K562 (cell line): ENCODE data around the gene UMODL1. TPM values are rescaled to one million over a fixed set of nuclear protein-coding genes. Genes with fewer than 3 reads are reported as not detected.

Source experiments
- ATF3 ChIP-seq, 2 experiments: fragments of 450-650 bp in 1 of 2; sonication (generic) in 1 of 2; formaldehyde crosslinking in 1 of 2; IDR thresholded peaks in 1 of 2; conservative IDR thresholded peaks in 1 of 2; 2 replicates each; pipeline versions ENCODE4 v1.6.1 to v1.8.1; 2016 to 2023; ENCODE audit warnings: mild to moderate bottlenecking in 2 of 2, moderate library complexity in 2 of 2, inconsistent platforms in 1 of 2, missing genetic modification reagents in 1 of 2
- CTCF ChIP-seq, 3 experiments: IDR thresholded peaks in 2 of 3; conservative IDR thresholded peaks in 1 of 3; 2 replicates each; pipeline ENCODE4 v1.5.1; 2011 to 2012; ENCODE audit warnings: low read length in 3 of 3, mild to moderate bottlenecking in 3 of 3, control low read depth in 2 of 3, improper control_type of control experiment in 1 of 3, inconsistent platforms in 1 of 3, low read depth in 1 of 3, mixed read lengths in 1 of 3, moderate library complexity in 1 of 3; ENCODE audit not compliant: insufficient read depth in 2 of 3
- GATA2 ChIP-seq: sonication (generic); formaldehyde crosslinking; IDR thresholded peaks from 2 replicates; pipeline ENCODE4 v1.4.0; 2020; ENCODE audit warnings: mild to moderate bottlenecking, missing genetic modification reagents
- MYC ChIP-seq, 2 experiments: fragments of 250-450 bp in 1 of 2; sonication (Bioruptor Pico) in 1 of 2; IDR thresholded peaks; 2 replicates each; pipeline versions ENCODE4 v1.5.1 to v1.6.1; 2012 to 2021; ENCODE audit warnings: low read depth in 2 of 2, borderline replicate concordance in 1 of 2, improper control_type of control experiment in 1 of 2, low read length in 1 of 2, mild to moderate bottlenecking in 1 of 2, moderate library complexity in 1 of 2
- ZNF766 ChIP-seq: fragments of 200-800 bp; sonication (Bioruptor generic); conservative IDR thresholded peaks from 2 replicates; pipeline ENCODE4 v1.6.1; 2016; ENCODE audit warnings: missing genetic modification characterization, missing compliant biosample characterization
- polyA plus RNA-seq, 8 experiments: library from polyadenylated mRNA; depleted of rRNA in 4 of 8; stranded (reverse) in 5 of 8; unstranded in 3 of 8; fragments of >200 nt; fragmentation: Nextera tagmentation in 2 of 8; fragmentation: Illumina TruSeq in 1 of 8; extraction: Ambion mirVana in 2 of 8; extraction: Trizol in 1 of 8; gene quantifications; 2 replicates each; pipeline versions ENCODE4 v1.2.1 to v1.2.3, GENCODE V29; 2011 to 2014; ENCODE audit warnings: inconsistent platforms in 1 of 8, missing spikeins in 1 of 8
- total RNA-seq, 7 experiments: library from RNA; depleted of rRNA in 6 of 7; stranded (reverse); fragments of >200 nt in 6 of 7; fragmentation: Illumina TruSeq in 2 of 7; extraction: Trizol in 2 of 7; gene quantifications; 2 replicates each; pipeline versions ENCODE4 v1.2.1 to v1.2.3, GENCODE V29; 2011 to 2021; ENCODE audit warnings: low replicate concordance in 1 of 7
- TF ChIP-seq, protein P1 (sequence below): sonication (generic); formaldehyde crosslinking; IDR thresholded peaks from 2 replicates; pipeline ENCODE4 v1.5.0; 2020; ENCODE audit warnings: missing genetic modification reagents

The UMODL1 gene
- total and polyA plus RNA-seq, 9 of the 15 experiments (the other 6 are each of a cell fraction or from before 2014, with no cell fraction given) = not detected

- TF ChIP-seq, protein P1, sequence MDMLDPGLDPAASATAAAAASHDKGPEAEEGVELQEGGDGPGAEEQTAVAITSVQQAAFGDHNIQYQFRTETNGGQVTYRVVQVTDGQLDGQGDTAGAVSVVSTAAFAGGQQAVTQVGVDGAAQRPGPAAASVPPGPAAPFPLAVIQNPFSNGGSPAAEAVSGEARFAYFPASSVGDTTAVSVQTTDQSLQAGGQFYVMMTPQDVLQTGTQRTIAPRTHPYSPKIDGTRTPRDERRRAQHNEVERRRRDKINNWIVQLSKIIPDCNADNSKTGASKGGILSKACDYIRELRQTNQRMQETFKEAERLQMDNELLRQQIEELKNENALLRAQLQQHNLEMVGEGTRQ = no peak
- TF ChIP-seq MYC (IDR thresholded peaks at IDR 0.05; ENCODE audit: low read depth, low read length) = peak; percentile 28; the same call in 1 of the 2 replicates
- no peak for TF ChIP-seq MYC (CRISPR knock-in tag; IDR thresholded peaks at IDR 0.05; ENCODE audit: borderline replicate concordance, low read depth)
- peak; percentile 87 to 93 (median 93) for TF ChIP-seq CTCF (IDR thresholded peaks at IDR 0.05 in 2 of 3, conservative IDR thresholded peaks at IDR 0.05 in 1 of 3; ENCODE audit: insufficient read depth in 2 of 3, low read depth in 1 of 3, low read length in 3 of 3)
- TF ChIP-seq ATF3 (IDR thresholded peaks at IDR 0.05) = no peak
- no peak for TF ChIP-seq ATF3 (CRISPR knock-in tag; conservative IDR thresholded peaks at IDR 0.05)
- TF ChIP-seq ZNF766 (CRISPR knock-in tag) = no peak
- 0 out of 2 replicates have a peak, but pooled peaks have one; percentile 12 for TF ChIP-seq GATA2
Measured at GRCh38 chr21:42117229-42117966, 46.3 kb downstream of the UMODL1 start (continued).
